ENCODE results near the gene FLT4. TPM values are rescaled to one million over a fixed set of nuclear protein-coding genes. Genes with fewer than 3 reads are reported as not detected.
"Not testable (repeated sequence)": the region's sequence is repeated elsewhere in the genome, so short reads cannot be mapped to it uniquely, and the experiment has no call there.

Gene FLT4
- total RNA-seq, 4 donors from 2014 or later, result 22.5 to 35.5 (median 25.1) TPM

GRCh38 chr5:180684623-180685161 lies 35.3 kb upstream of the FLT4 start:
- intact Hi-C loops (cut with DNase I; ENCODE audit: low total_unique reads), result no loop called here
- Histone ChIP-seq H3K9me3 (no peaks in the 10 kb centered on the region), H3K27ac (no peak overlapping the region), H3K36me3 (no peaks in the 10 kb centered on the region), H3K4me1 (no peaks in the 10 kb centered on the region), H3K4me3 (no peak overlapping the region), H3K27me3 (no peaks in the 10 kb centered on the region)
- no peak for DNase-seq
- TF ChIP-seq POLR2A (IDR thresholded peaks at IDR 0.05) (no peak), CTCF (IDR thresholded peaks at IDR 0.05) (no peak)

GRCh38 chr5:180683220-180683922 lies 34.0 kb upstream of the FLT4 start:
- Histone ChIP-seq H3K4me3 (no peak overlapping the region), H3K36me3 (no peaks in the 10 kb centered on the region), H3K4me1 (no peaks in the 10 kb centered on the region), H3K27me3 (no peaks in the 10 kb centered on the region), H3K27ac (no peak overlapping the region), H3K9me3 (no peaks in the 10 kb centered on the region)
- DNase-seq, result no peak
- intact Hi-C loops (cut with DNase I; ENCODE audit: low total_unique reads), result no loop called here
- TF ChIP-seq CTCF (IDR thresholded peaks at IDR 0.05) (no peak), POLR2A (IDR thresholded peaks at IDR 0.05) (no peak)

GRCh38 chr5:180682560-180682959 lies 33.2 kb upstream of the FLT4 start:
- Histone ChIP-seq H3K9me3 (no peaks in the 10 kb centered on the region), H3K36me3 (no peaks in the 10 kb centered on the region), H3K27ac (no peak overlapping the region), H3K4me1 (no peaks in the 10 kb centered on the region), H3K27me3 (no peaks in the 10 kb centered on the region), H3K4me3 (no peak overlapping the region)
- no peak for TF ChIP-seq POLR2A (IDR thresholded peaks at IDR 0.05)
- intact Hi-C loops (cut with DNase I; ENCODE audit: low total_unique reads), result no loop called here
- DNase-seq, result no peak

GRCh38 chr5:180682008-180682407 lies 32.6 kb upstream of the FLT4 start:
- H3K4me1 ChIP-seq; H3K36me3 ChIP-seq; intact Hi-C loops (cut with DNase I; ENCODE audit: low total_unique reads); H3K27me3 ChIP-seq; DNase-seq; H3K27ac ChIP-seq; H3K4me3 ChIP-seq; H3K9me3 ChIP-seq: not testable (repeated sequence)

- H3K27ac ChIP-seq; intact Hi-C loops (cut with DNase I; ENCODE audit: low total_unique reads); H3K4me3 ChIP-seq; DNase-seq; H3K4me1 ChIP-seq; H3K27me3 ChIP-seq; H3K36me3 ChIP-seq; H3K9me3 ChIP-seq: not testable (repeated sequence)
Observed at GRCh38 chr5:180678319-180678718, 28.9 kb upstream of the FLT4 start.

- no peak for DNase-seq
Observed at GRCh38 chr5:180675036-180675635, 25.7 kb upstream of the FLT4 start.

GRCh38 chr5:180674090-180674475 lies 24.7 kb upstream of the FLT4 start:
- H3K9me3 ChIP-seq; H3K4me1 ChIP-seq; DNase-seq; intact Hi-C loops (cut with DNase I; ENCODE audit: low total_unique reads); H3K36me3 ChIP-seq; H3K27ac ChIP-seq; H3K4me3 ChIP-seq: not testable (repeated sequence)
- peaks cover 0 to 11% of the 10 kb centered on the region in 2 donors for H3K27me3 ChIP-seq

More at GRCh38 chr5:180675036-180675635, 25.7 kb upstream of the FLT4 start:
- intact Hi-C loops (cut with DNase I; ENCODE audit: low total_unique reads), result no loop called here
- TF ChIP-seq POLR2A (IDR thresholded peaks at IDR 0.05), result no peak
- TF ChIP-seq CTCF (IDR thresholded peaks at IDR 0.05), result no peak
- Histone ChIP-seq H3K27ac (no peak overlapping the region), H3K4me1 (no peaks in the 10 kb centered on the region), H3K27me3 (peaks cover 0 to 11% of the 10 kb centered on the region in 2 donors), H3K4me3 (no peak overlapping the region), H3K36me3 (no peaks in the 10 kb centered on the region), H3K9me3 (no peaks in the 10 kb centered on the region)
